SK-N-SH treated with all-trans-retinoic acid at 6 μM for 48 hours (cell line): ENCODE data around the gene GALNTL6.

Source experiments
- ATAC-seq: fragments of 200-7000 bp; cut with Tn5 transposase; 3 replicates; pipeline ENCODE4 v1.9.1; 2020; ENCODE audit warnings: mild to moderate bottlenecking, moderate library complexity
- ARNTL ChIP-seq: fragments of 450-650 bp; formaldehyde crosslinking; IDR thresholded peaks from 2 replicates; pipeline ENCODE4 v1.5.0; 2020; ENCODE audit warnings: low read depth, mild to moderate bottlenecking, moderate library complexity, borderline replicate concordance
- BACH2 ChIP-seq: fragments of 250-450 bp; sonication (Bioruptor Pico); IDR thresholded peaks from 2 replicates; pipeline ENCODE4 v1.9.0; 2021; ENCODE audit warnings: mild to moderate bottlenecking, borderline replicate concordance
- CREB5 ChIP-seq: fragments of 250-450 bp; sonication (Bioruptor Pico); IDR thresholded peaks from 2 replicates; pipeline ENCODE4 v1.5.1; 2020; ENCODE audit warnings: low read depth, mild to moderate bottlenecking, moderate library complexity
- CSDC2 ChIP-seq: fragments of 250-450 bp; sonication (Bioruptor Pico); IDR thresholded peaks from 2 replicates; pipeline ENCODE4 v1.5.0; 2020; ENCODE audit warnings: mild to moderate bottlenecking, moderate library complexity
- CSRNP3 ChIP-seq: fragments of 250-450 bp; sonication (Bioruptor Pico); IDR thresholded peaks from 2 replicates; pipeline ENCODE4 v1.5.1; 2021; ENCODE audit warnings: mild to moderate bottlenecking, moderate library complexity
- ESRRG ChIP-seq: fragments of 250-450 bp; sonication (Bioruptor Pico); IDR thresholded peaks from 2 replicates; pipeline ENCODE4 v1.6.1; 2021; ENCODE audit warnings: mild to moderate bottlenecking
- GLIS3 ChIP-seq: fragments of 250-450 bp; sonication (Bioruptor Pico); IDR thresholded peaks from 2 replicates; pipeline ENCODE4 v1.5.0; 2020; ENCODE audit warnings: mild to moderate bottlenecking, moderate library complexity
- ISL1 ChIP-seq: fragments of 250-450 bp; sonication (Bioruptor Pico); IDR thresholded peaks from 2 replicates; pipeline ENCODE4 v2.1.2; 2022; ENCODE audit warnings: mild to moderate bottlenecking, moderate library complexity
- OSR1 ChIP-seq: fragments of 250-450 bp; sonication (Bioruptor Pico); IDR thresholded peaks from 2 replicates; pipeline ENCODE4 v1.8.0; 2022; ENCODE audit warnings: moderate library complexity, mild to moderate bottlenecking, inconsistent platforms
- PATZ1 ChIP-seq: fragments of 250-450 bp; sonication (Bioruptor Pico); IDR thresholded peaks from 2 replicates; pipeline ENCODE4 v1.8.0; 2020; ENCODE audit warnings: mild to moderate bottlenecking, moderate library complexity, borderline replicate concordance
- RARB ChIP-seq: fragments of 250-450 bp; sonication (Bioruptor Pico); IDR thresholded peaks from 2 replicates; pipeline ENCODE4 v1.8.0; 2021; ENCODE audit warnings: mild to moderate bottlenecking, moderate library complexity
- SNAI2 ChIP-seq: fragments of 250-450 bp; sonication (Bioruptor Pico); IDR thresholded peaks from 2 replicates; pipeline ENCODE4 v1.5.0; 2020; ENCODE audit warnings: mild to moderate bottlenecking, moderate library complexity
- TCF4 ChIP-seq: fragments of 250-450 bp; sonication (Bioruptor Pico); IDR thresholded peaks from 2 replicates; pipeline ENCODE4 v1.8.0; 2021; ENCODE audit warnings: mild to moderate bottlenecking, moderate library complexity, borderline replicate concordance
- TOX ChIP-seq: fragments of 250-450 bp; sonication (Bioruptor Pico); IDR thresholded peaks from 2 replicates; pipeline ENCODE4 v1.8.0; 2021; ENCODE audit warnings: mild to moderate bottlenecking, moderate library complexity, borderline replicate concordance
- TSHZ2 ChIP-seq: fragments of 250-450 bp; sonication (Bioruptor Pico); IDR thresholded peaks from 2 replicates; pipeline ENCODE4 v1.5.0; 2020; ENCODE audit warnings: mild to moderate bottlenecking, moderate library complexity
- ZFP3 ChIP-seq: fragments of 250-450 bp; sonication (Bioruptor Pico); IDR thresholded peaks from 2 replicates; pipeline ENCODE4 v1.5.0; 2020; ENCODE audit warnings: mild to moderate bottlenecking, moderate library complexity
- ZNF565 ChIP-seq: fragments of 450-650 bp; formaldehyde crosslinking; conservative IDR thresholded peaks from 2 replicates; pipeline ENCODE4 v1.5.0; 2020; ENCODE audit warnings: low read depth, mild to moderate bottlenecking, moderate library complexity
- ZNF70 ChIP-seq: fragments of 450-650 bp; formaldehyde crosslinking; IDR thresholded peaks from 2 replicates; pipeline ENCODE4 v1.5.0; 2020; ENCODE audit warnings: mild to moderate bottlenecking, moderate library complexity
- ZNF8 ChIP-seq: fragments of 450-650 bp; formaldehyde crosslinking; IDR thresholded peaks from 2 replicates; pipeline ENCODE4 v1.5.0; 2020; ENCODE audit warnings: mild to moderate bottlenecking, moderate library complexity
- TF ChIP-seq, protein P1 (sequence below): fragments of 250-450 bp; sonication (Bioruptor Pico); IDR thresholded peaks from 2 replicates; pipeline ENCODE4 v1.8.0; 2021; ENCODE audit warnings: low read depth, mild to moderate bottlenecking, moderate library complexity, borderline replicate concordance

GALNTL6 gene

GRCh38 chr4:172207258-172207657 lies 394.1 kb downstream of the GALNTL6 start:
- ATAC-seq, result no peak
- TF ChIP-seq CSRNP3 (CRISPR knock-in tag) (no peak), ARNTL (CRISPR knock-in tag) (no peak), ZNF8 (CRISPR knock-in tag) (no peak), SNAI2 (CRISPR knock-in tag) (no peak), GLIS3 (CRISPR knock-in tag) (no peak)

DNA sequence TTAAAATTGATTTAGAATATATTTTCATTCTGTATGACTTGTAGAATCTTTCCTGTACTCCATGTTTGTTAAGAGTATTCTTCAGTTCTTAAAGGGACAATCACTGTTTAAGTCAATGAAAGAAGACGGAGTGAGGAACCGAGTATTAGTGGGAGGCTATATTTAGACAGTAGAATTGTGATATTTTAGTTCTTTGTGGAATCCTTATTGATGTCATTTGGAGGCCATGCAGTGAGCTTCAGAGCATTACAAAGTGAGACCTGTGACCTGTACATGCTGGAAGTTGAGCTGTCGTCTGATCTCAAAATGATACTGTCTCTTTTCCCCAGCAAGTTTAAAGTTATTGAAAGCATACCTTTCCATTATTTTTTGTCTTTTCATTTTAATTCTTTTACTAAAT lies 394.7 kb downstream of the GALNTL6 start:
- no peak for TF ChIP-seq TOX (CRISPR knock-in tag)
- no peak for TF ChIP-seq ZNF70 (CRISPR knock-in tag)
- no peak for TF ChIP-seq ZNF565 (CRISPR knock-in tag)
- TF ChIP-seq GLIS3 (CRISPR knock-in tag), result no peak
- TF ChIP-seq, all 23 proteins: peak for 0
- ATAC-seq, result no peak

GRCh38 chr4:172220679-172221078 lies 407.5 kb downstream of the GALNTL6 start:
- ATAC-seq, result no peak
- TF ChIP-seq ZFP3 (CRISPR knock-in tag) (no peak), ZNF8 (CRISPR knock-in tag) (no peak), TCF4 (CRISPR knock-in tag) (no peak)
- TF ChIP-seq, all 23 proteins: peak for 0

- ATAC-seq, result no peak
- TF ChIP-seq ARNTL (CRISPR knock-in tag) (no peak), PATZ1 (CRISPR knock-in tag) (no peak), ISL1 (CRISPR knock-in tag) (no peak), ZNF70 (CRISPR knock-in tag) (no peak), OSR1 (CRISPR knock-in tag) (no peak), BACH2 (no peak), ZFP3 (CRISPR knock-in tag) (no peak), ZNF565 (CRISPR knock-in tag) (no peak), CSDC2 (no peak), CREB5 (CRISPR knock-in tag) (no peak), CSRNP3 (CRISPR knock-in tag) (no peak), ESRRG (no peak), TSHZ2 (no peak), TCF4 (CRISPR knock-in tag) (no peak), TOX (CRISPR knock-in tag) (no peak), ZNF8 (CRISPR knock-in tag) (no peak), GLIS3 (CRISPR knock-in tag) (no peak), SNAI2 (CRISPR knock-in tag) (no peak), RARB (CRISPR knock-in tag) (no peak)
- TF ChIP-seq, protein P1, sequence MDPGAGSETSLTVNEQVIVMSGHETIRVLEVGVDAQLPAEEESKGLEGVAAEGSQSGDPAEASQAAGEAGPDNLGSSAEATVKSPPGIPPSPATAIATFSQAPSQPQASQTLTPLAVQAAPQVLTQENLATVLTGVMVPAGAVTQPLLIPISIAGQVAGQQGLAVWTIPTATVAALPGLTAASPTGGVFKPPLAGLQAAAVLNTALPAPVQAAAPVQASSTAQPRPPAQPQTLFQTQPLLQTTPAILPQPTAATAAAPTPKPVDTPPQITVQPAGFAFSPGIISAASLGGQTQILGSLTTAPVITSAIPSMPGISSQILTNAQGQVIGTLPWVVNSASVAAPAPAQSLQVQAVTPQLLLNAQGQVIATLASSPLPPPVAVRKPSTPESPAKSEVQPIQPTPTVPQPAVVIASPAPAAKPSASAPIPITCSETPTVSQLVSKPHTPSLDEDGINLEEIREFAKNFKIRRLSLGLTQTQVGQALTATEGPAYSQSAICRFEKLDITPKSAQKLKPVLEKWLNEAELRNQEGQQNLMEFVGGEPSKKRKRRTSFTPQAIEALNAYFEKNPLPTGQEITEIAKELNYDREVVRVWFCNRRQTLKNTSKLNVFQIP (CRISPR knock-in tag), result no peak
These were observed 412.3 kb downstream of the GALNTL6 start for GRCh38 chr4:172225457-172225856.
